PC-3 (cell line): Measurements from ENCODE around the gene SLC16A3. TPM values are rescaled to one million over a fixed set of nuclear protein-coding genes. Genes with fewer than 3 reads are reported as not detected.
A peak's percentile ranks its signal among the peaks of the same experiment; 100 is the strongest.

Experiments
- ATAC-seq: fragments of 200-7000 bp; cut with Tn5 transposase; 2 replicates; pipeline ENCODE4 v1.9.1; 2020; ENCODE audit warnings: mild to moderate bottlenecking, moderate library complexity
- Bru-seq: library from RNA; stranded (reverse); fragments of 400-500 nt; gene quantifications from one replicate; lab custom pipeline; 2021; lab: Mats Ljungman, UMichigan
- BruChase-seq, 2 experiments: library from RNA; stranded (reverse); fragments of 400-500 nt; gene quantifications; one replicate each; lab custom pipeline; 2021; lab: Mats Ljungman, UMichigan
- BruUV-seq: library from RNA; stranded (reverse); fragments of 400-500 nt; replicated peaks from 2 replicates; lab custom pipeline; 2021; lab: Mats Ljungman, UMichigan
- CTCF ChIA-PET: fragments of 300-600 bp; sonication (Branson Sonifier 250); formaldehyde crosslinking; loops from one replicate; lab custom pipeline; 2022; ENCODE audit warnings: antibody characterized with exemption; lab: Charles Lee
- POLR2A ChIA-PET: fragments of 300-600 bp; sonication (Branson Sonifier 250); formaldehyde crosslinking; loops from one replicate; lab custom pipeline; 2022; ENCODE audit warnings: antibody characterized with exemption; ENCODE audit not compliant: unreplicated experiment; lab: Charles Lee
- DNase-seq: peaks from one replicate; pipeline ENCODE4 v3.0.0-alpha.2; 2015
- H2AFZ ChIP-seq: fragments of 300-600 bp; sonication (generic); 2 replicates; pipeline ENCODE4 v1.6.0; 2016; ENCODE audit warnings: antibody characterized with exemption, low read length
- H3F3A ChIP-seq: fragments of 300-600 bp; sonication (generic); one replicate; pipeline ENCODE4 v1.6.0; 2017; ENCODE audit warnings: antibody characterized with exemption, low read length, control low read depth, mild to moderate bottlenecking; ENCODE audit not compliant: unreplicated experiment
- H3K27ac ChIP-seq: fragments of 300-600 bp; sonication (generic); 2 replicates; pipeline ENCODE4 v1.5.1; 2016; ENCODE audit warnings: mild to moderate bottlenecking, low read length
- H3K27me3 ChIP-seq: fragments of 300-600 bp; sonication (generic); 2 replicates; pipeline ENCODE4 v1.6.1; 2016; ENCODE audit warnings: low read length, mixed read lengths
- H3K36me3 ChIP-seq: fragments of 300-600 bp; sonication (generic); 2 replicates; pipeline ENCODE4 v1.6.1; 2016; ENCODE audit warnings: low read depth, mixed run types, low read length, mixed read lengths
- H3K4me1 ChIP-seq: fragments of 300-600 bp; sonication (generic); 2 replicates; pipeline ENCODE4 v1.5.1; 2016; ENCODE audit warnings: low read length; ENCODE audit not compliant: insufficient read depth
- H3K4me2 ChIP-seq: fragments of 300-600 bp; sonication (generic); 2 replicates; pipeline ENCODE4 v1.6.0; 2016; ENCODE audit warnings: low read length
- H3K4me3 ChIP-seq: fragments of 300-600 bp; sonication (generic); 2 replicates; pipeline ENCODE4 v1.5.1; 2016; ENCODE audit warnings: mild to moderate bottlenecking, low read length, mixed read lengths
- H3K79me2 ChIP-seq: fragments of 300-600 bp; sonication (generic); 2 replicates; pipeline ENCODE4 v1.6.1; 2017; ENCODE audit warnings: low read length, mixed read lengths
- H3K9ac ChIP-seq: fragments of 300-600 bp; sonication (generic); 2 replicates; pipeline ENCODE4 v1.6.0; 2016; ENCODE audit warnings: mild to moderate bottlenecking, low read length
- H3K9me2 ChIP-seq: fragments of 300-600 bp; sonication (generic); replicated peaks from 2 replicates; pipeline ENCODE4 v1.6.1; 2016; ENCODE audit warnings: mixed run types, low read length, mixed read lengths
- H3K9me3 ChIP-seq: fragments of 300-600 bp; sonication (generic); 2 replicates; pipeline ENCODE4 v1.6.1; 2016; ENCODE audit warnings: low read length, mixed read lengths
- H4K20me1 ChIP-seq: fragments of 300-600 bp; sonication (generic); 2 replicates; pipeline ENCODE4 v1.6.1; 2016; ENCODE audit warnings: low read length, mixed read lengths
- CTCF ChIP-seq: fragments of 300-600 bp; sonication (generic); conservative IDR thresholded peaks from 2 replicates; pipeline ENCODE4 v1.5.1; 2017; ENCODE audit warnings: antibody characterized with exemption, low read depth, mild to moderate bottlenecking, low read length
- EZH2 ChIP-seq: fragments of 300-600 bp; sonication (generic); IDR thresholded peaks from one replicate; pipeline ENCODE4 v1.6.1; 2017; ENCODE audit warnings: antibody characterized with exemption, mild to moderate bottlenecking, low read length; ENCODE audit not compliant: unreplicated experiment
- EZH2phosphoT487 ChIP-seq: fragments of 300-600 bp; sonication (generic); IDR thresholded peaks from 2 replicates; pipeline ENCODE4 v1.6.1; 2018; ENCODE audit warnings: mild to moderate bottlenecking, antibody characterized with exemption, low read length, borderline replicate concordance
- intact Hi-C: fragments of 100-400 bp; cut with micrococcal nuclease; formaldehyde crosslinking; loops from 2 replicates; pipeline ENCODE4 v1.9.0; 2023
- long read RNA-seq: library from polyadenylated mRNA; unstranded; transcript quantifications from one replicate; pipeline ENCODE4 v2.0.0, GENCODE V29; 2021; ENCODE audit not compliant: unreplicated experiment
- total RNA-seq: library from RNA; depleted of rRNA; stranded (reverse); fragments of >200 nt; gene quantifications from 2 replicates; pipeline ENCODE4 v1.2.3, GENCODE V29; 2014; rRNA removed

The SLC16A3 gene
- total RNA-seq = 286 and 447 TPM in 2 replicates
- percentile 90 among the genes with signal in this experiment for Bru-seq, nascent RNA
- percentile 92 among the genes with signal in this experiment for BruChase-seq, experiment 1, labeled RNA remaining after a 6-hour chase
- BruChase-seq, experiment 2, labeled RNA remaining after a 2-hour chase = percentile 91 among the genes with signal in this experiment
- long read RNA-seq, transcript SLC16A3-214 (5 exons, 2,002 nt) = major isoform, 185 of 279 reads
- long read RNA-seq, partial matches to known transcripts = 18 of 279 reads
- long read RNA-seq, other reads (novel, unspliced or antisense) = 75 of 279 reads

- H3K79me2 ChIP-seq = peaks cover 59% of the 10 kb centered on the region
- no TSS peak for BruUV-seq
- ATAC-seq (peak; percentile 38), DNase-seq (peak; percentile 77)
- H3K9ac ChIP-seq = peak within 1 kb of the TSS; percentile 93
- H3K27me3 ChIP-seq = no peaks in the 10 kb centered on the region
- POLR2A ChIA-PET = no interaction called here
- TF ChIP-seq EZH2 (no peak), EZH2phosphoT487 (no peak), CTCF (no peak)
- peaks cover 8% of the 10 kb centered on the region; the same call in 1 of the 2 replicates for H3K36me3 ChIP-seq
- H3K4me3 ChIP-seq = peak within 1 kb of the TSS; percentile 84
- peak within 1 kb of the TSS; percentile 90 for H3K4me2 ChIP-seq
- H2AFZ ChIP-seq = no peak within 1 kb of the TSS
- intact Hi-C loops = no loop called here
- peak within 1 kb of the TSS; percentile 78 for H3K27ac ChIP-seq
- no peaks in the 10 kb centered on the region for H3K9me2 ChIP-seq
- H4K20me1 ChIP-seq = peaks cover 37% of the 10 kb centered on the region
- H3K4me1 ChIP-seq = peaks cover 31% of the 10 kb centered on the region
- H3K9me3 ChIP-seq = no peaks in the 10 kb centered on the region
- CTCF ChIA-PET = no interaction called here
- H3F3A ChIP-seq = no peaks in the 10 kb centered on the region
Measured at GRCh38 chr17:82228842-82229697, at the start of gene SLC16A3. TSS of gene SLC16A3 (plus strand) at chr17:82229042. CDS start at chr17:82236009, 6,967 bp downstream.

GRCh38 chr17:82179412-82179811, 49.4 kb upstream of the SLC16A3 start:
- Histone ChIP-seq H4K20me1 (no peaks in the 10 kb centered on the region), H3K4me3 (no peak overlapping the region), H3K36me3 (no peaks in the 10 kb centered on the region; the same call in 1 of the 2 replicates), H3F3A (no peaks in the 10 kb centered on the region), H3K9me2 (no peaks in the 10 kb centered on the region), H3K4me2 (no peak overlapping the region), H3K9ac (no peak overlapping the region), H3K79me2 (no peaks in the 10 kb centered on the region), H2AFZ (no peak overlapping the region), H3K27me3 (no peaks in the 10 kb centered on the region), H3K27ac (no peak overlapping the region), H3K4me1 (no peaks in the 10 kb centered on the region), H3K9me3 (no peaks in the 10 kb centered on the region)
- intact Hi-C loops = no loop called here
- ChIA-PET CTCF (no interaction called here), POLR2A (no interaction called here)
- no TSS peak for BruUV-seq
- no peak for ATAC-seq
- no peak for DNase-seq
- TF ChIP-seq CTCF = no peak
- TF ChIP-seq EZH2phosphoT487 = no peak
- no peak for TF ChIP-seq EZH2
